Sigmoid colon (tissue), 7 donors: ENCODE data around the gene PLOD1. TPM values are rescaled to one million over a fixed set of nuclear protein-coding genes. Genes with fewer than 3 reads are reported as not detected.

Source experiments
- DNase-seq: peaks from one replicate; pipeline ENCODE4 v3.0.0-alpha.2; 2019
- H3K27ac ChIP-seq, 4 donors: fragments of 200-600 bp; sonication (generic); one replicate each; pipeline ENCODE4 v1.5.1; 2016 to 2019; ENCODE audit warnings: mild to moderate bottlenecking in 1 of 4
- H3K27me3 ChIP-seq, 3 donors: fragments of 200-600 bp; sonication (generic); one replicate each; pipeline ENCODE4 v1.5.1; 2019; ENCODE audit warnings: mild to moderate bottlenecking in 1 of 3
- H3K36me3 ChIP-seq, 4 donors: fragments of 200-600 bp; sonication (generic); one replicate each; pipeline ENCODE4 v1.5.1; 2016 to 2019
- H3K4me1 ChIP-seq, 4 donors: fragments of 200-600 bp; sonication (generic); one replicate each; pipeline ENCODE4 v1.5.1; 2017 to 2019
- H3K4me3 ChIP-seq, 4 donors: fragments of 200-600 bp; sonication (generic); one replicate each; pipeline ENCODE4 v1.5.1; 2017 to 2019; ENCODE audit warnings: mild to moderate bottlenecking in 2 of 4, moderate library complexity in 1 of 4
- H3K9me3 ChIP-seq, 4 donors: fragments of 200-600 bp in 3 of 4; sonication (generic) in 3 of 4; one replicate each; pipeline versions ENCODE4 v1.5.1 to v1.6.1; 2013 to 2019
- EP300 ChIP-seq, 4 donors: sonication (generic); formaldehyde crosslinking; IDR thresholded peaks; one replicate each; pipeline ENCODE4 v1.6.1; 2017; ENCODE audit warnings: antibody characterized with exemption in 4 of 4
- POLR2A ChIP-seq, 2 donors: fragments of 450-650 bp; IDR thresholded peaks; one replicate each; pipeline ENCODE4 v1.6.1; 2016; ENCODE audit warnings: antibody characterized with exemption in 2 of 2, mild to moderate bottlenecking in 2 of 2, moderate library complexity in 2 of 2
- POLR2AphosphoS5 ChIP-seq, 4 donors: sonication (generic); formaldehyde crosslinking; IDR thresholded peaks; one replicate each; pipeline ENCODE4 v1.6.1; 2017; ENCODE audit warnings: antibody characterized with exemption in 4 of 4
- WGBS, 2 donors: extraction: QIAGEN DNeasy Blood & Tissue Kit; methylation state at CpG; one replicate each; pipeline ENCODE4 v1.1.7; 2013; 5-methylcytosine and 5-hydroxymethylcytosine counted together
- intact Hi-C: fragments of 100-400 bp; cut with DNase I; formaldehyde crosslinking; loops from one replicate; pipeline ENCODE4 v1.15.1; 2023
- polyA plus RNA-seq, 3 donors: library from polyadenylated mRNA; stranded (reverse); fragments of 200-250 nt; gene quantifications; one replicate each; pipeline ENCODE4 v1.2.3, GENCODE V29; 2013
- small RNA-seq, 3 donors: library from RNA; depleted of rRNA; stranded (forward); fragments of <200 nt; gene quantifications; one replicate each; pipeline ENCODE3, GENCODE V24; 2016
- total RNA-seq, 4 donors: library from RNA; depleted of rRNA; stranded (reverse); fragments of >200 nt; gene quantifications; one replicate each; pipeline ENCODE4 v1.1.0, GENCODE V29; 2016
- TF ChIP-seq, protein P1 (sequence below), 4 experiments: fragments of 450-650 bp in 3 of 4; fragments of 200-600 bp in 1 of 4; IDR thresholded peaks; one replicate each; pipeline ENCODE4 v1.5.1; 2016 to 2019; ENCODE audit warnings: antibody characterized with exemption in 4 of 4, mild to moderate bottlenecking in 3 of 4, moderate library complexity in 2 of 4
- donor health status: healthy with polysubstance abuse.
- donor health status: Bipolar disorder and iron deficiency.
- donor health status: healthy.

The PLOD1 gene
- total and polyA plus RNA-seq, 7 donors, result 5.4 to 76.2 (median 41.1) TPM

DNA sequence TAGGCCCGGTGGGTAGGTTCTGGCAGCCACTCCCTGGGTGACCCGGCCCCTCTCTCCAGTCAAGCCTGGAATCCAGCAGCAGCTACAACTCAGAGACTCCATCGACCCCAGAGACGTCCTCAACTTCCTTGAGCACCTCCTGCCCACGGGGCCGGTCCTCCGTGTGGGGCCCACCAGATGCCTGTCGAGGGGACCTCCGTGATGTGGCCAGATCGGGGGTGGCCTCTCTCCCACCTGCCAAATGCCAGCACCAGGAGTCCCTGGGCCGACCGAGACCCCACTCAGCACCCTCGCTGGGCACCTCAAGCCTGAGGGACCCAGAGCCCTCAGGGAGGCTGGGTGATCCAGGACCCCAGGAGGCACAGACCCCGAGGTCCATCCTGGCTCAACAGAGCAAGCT is 87.5 kb downstream of the PLOD1 start:
- H3K9me3 ChIP-seq, result no peaks in the 10 kb centered on the region
- no peak overlapping the region for H3K4me3 ChIP-seq
- WGBS, 2 donors, result 95% methylated on average over 14 of the region's 14 CpGs
- no peak for DNase-seq
- no peak overlapping the region for H3K27ac ChIP-seq
- peaks cover 0 to 48% (median 16%) of the 10 kb centered on the region in 4 donors for H3K36me3 ChIP-seq
- H3K27me3 ChIP-seq, result no peaks in the 10 kb centered on the region
- H3K4me1 ChIP-seq, result peaks cover 0 to 12% (median 11%) of the 10 kb centered on the region in 4 donors
- intact Hi-C loops, result no loop called here
- TF ChIP-seq POLR2A (IDR thresholded peaks at IDR 0.05) (no peak), EP300 (IDR thresholded peaks at IDR 0.05) (no peak), POLR2AphosphoS5 (IDR thresholded peaks at IDR 0.05) (no peak)
- TF ChIP-seq, protein P1, sequence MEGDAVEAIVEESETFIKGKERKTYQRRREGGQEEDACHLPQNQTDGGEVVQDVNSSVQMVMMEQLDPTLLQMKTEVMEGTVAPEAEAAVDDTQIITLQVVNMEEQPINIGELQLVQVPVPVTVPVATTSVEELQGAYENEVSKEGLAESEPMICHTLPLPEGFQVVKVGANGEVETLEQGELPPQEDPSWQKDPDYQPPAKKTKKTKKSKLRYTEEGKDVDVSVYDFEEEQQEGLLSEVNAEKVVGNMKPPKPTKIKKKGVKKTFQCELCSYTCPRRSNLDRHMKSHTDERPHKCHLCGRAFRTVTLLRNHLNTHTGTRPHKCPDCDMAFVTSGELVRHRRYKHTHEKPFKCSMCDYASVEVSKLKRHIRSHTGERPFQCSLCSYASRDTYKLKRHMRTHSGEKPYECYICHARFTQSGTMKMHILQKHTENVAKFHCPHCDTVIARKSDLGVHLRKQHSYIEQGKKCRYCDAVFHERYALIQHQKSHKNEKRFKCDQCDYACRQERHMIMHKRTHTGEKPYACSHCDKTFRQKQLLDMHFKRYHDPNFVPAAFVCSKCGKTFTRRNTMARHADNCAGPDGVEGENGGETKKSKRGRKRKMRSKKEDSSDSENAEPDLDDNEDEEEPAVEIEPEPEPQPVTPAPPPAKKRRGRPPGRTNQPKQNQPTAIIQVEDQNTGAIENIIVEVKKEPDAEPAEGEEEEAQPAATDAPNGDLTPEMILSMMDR (IDR thresholded peaks at IDR 0.05), result no peak

Small RNA genes within 50 kb of the gene (small RNA-seq; reads per million reads assigned to genes)
- gene AL096840.1 (0 reads per million in 3 donors), gene RF00019 (0 reads per million in 3 donors), gene RNU5E-4P (0.54 to 6.9 (median 1.3) reads per million in 3 donors)

Other genes starting within 250 kb of the PLOD1 start
- under 1 TPM in 2 of 4 donors, not detected in 2; 0.28 to 0.36 TPM for gene DRAXIN, start 243.0 kb upstream of the PLOD1 start, total RNA-seq
- gene DRAXIN, start 243.0 kb upstream of the PLOD1 start, polyA plus RNA-seq, result under 1 TPM in 1 of 3 donors, not detected in 2; 0.13 TPM
- 10 to 100 TPM; 22.8 to 58.3 (median 33.6) TPM for gene AGTRAP, start 198.6 kb upstream of the PLOD1 start, total RNA-seq
- 10 to 100 TPM in 2 of 3 donors, 1 to 10 TPM in 1; 6.7 to 57.3 (median 12.0) TPM for gene AGTRAP, start 198.6 kb upstream of the PLOD1 start, polyA plus RNA-seq
- 1 to 10 TPM in 2 of 4 donors, under 1 TPM in 1, not detected in 1; 0.66 to 1.8 (median 1.1) TPM for gene C1orf167, start 172.5 kb upstream of the PLOD1 start, total RNA-seq
- gene C1orf167, start 172.5 kb upstream of the PLOD1 start, polyA plus RNA-seq, result 1 to 10 TPM; 1.6 to 2.4 (median 2.2) TPM
- gene MTHFR, start 128.8 kb upstream of the PLOD1 start, total RNA-seq, result 10 to 100 TPM; 16.8 to 38.3 (median 27.9) TPM
- gene MTHFR, start 128.8 kb upstream of the PLOD1 start, polyA plus RNA-seq, result 10 to 100 TPM in 2 of 3 donors, 1 to 10 TPM in 1; 6.6 to 34.6 (median 13.6) TPM
- 10 to 100 TPM; 12.1 to 19.7 (median 16.1) TPM for gene CLCN6, start 128.5 kb upstream of the PLOD1 start, total RNA-seq
- gene CLCN6, start 128.5 kb upstream of the PLOD1 start, polyA plus RNA-seq, result 10 to 100 TPM in 1 of 3 donors, 1 to 10 TPM in 2; 3.0 to 17.6 (median 3.7) TPM
- gene NPPA, start 86.9 kb upstream of the PLOD1 start, total RNA-seq, result not detected
- 1 to 10 TPM in 1 of 3 donors, under 1 TPM in 1, not detected in 1; 0.92 to 8.6 TPM for gene NPPA, start 86.9 kb upstream of the PLOD1 start, polyA plus RNA-seq
- not detected for gene NPPB, start 75.8 kb upstream of the PLOD1 start, total RNA-seq
- gene NPPB, start 75.8 kb upstream of the PLOD1 start, polyA plus RNA-seq, result 1 to 10 TPM in 2 of 3 donors, not detected in 1; 2.0 to 8.4 TPM
- 10 to 100 TPM; 46.6 to 86.7 (median 66.6) TPM for gene KIAA2013, start 8.3 kb upstream of the PLOD1 start, total RNA-seq
- 10 to 100 TPM; 26.4 to 61.2 (median 28.9) TPM for gene KIAA2013, start 8.3 kb upstream of the PLOD1 start, polyA plus RNA-seq
- gene MFN2, start 45.7 kb downstream of the PLOD1 start, total RNA-seq, result 100 to 1,000 TPM in 2 of 4 donors, 10 to 100 TPM in 2; 83.9 to 121 (median 96.9) TPM
- gene MFN2, start 45.7 kb downstream of the PLOD1 start, polyA plus RNA-seq, result 10 to 100 TPM; 33.0 to 61.5 (median 58.0) TPM
- gene MIIP, start 84.8 kb downstream of the PLOD1 start, total RNA-seq, result 10 to 100 TPM; 23.7 to 31.2 (median 27.4) TPM
- gene MIIP, start 84.8 kb downstream of the PLOD1 start, polyA plus RNA-seq, result 10 to 100 TPM; 12.7 to 32.6 (median 18.0) TPM
- 1 to 10 TPM in 1 of 4 donors, under 1 TPM in 3; 0.68 to 1.1 (median 0.77) TPM for gene TNFRSF8, start 128.6 kb downstream of the PLOD1 start, total RNA-seq
- 1 to 10 TPM in 1 of 3 donors, under 1 TPM in 1, not detected in 1; 0.92 to 1.8 TPM for gene TNFRSF8, start 128.6 kb downstream of the PLOD1 start, polyA plus RNA-seq
- gene TNFRSF1B, start 232.3 kb downstream of the PLOD1 start, total RNA-seq, result 10 to 100 TPM; 15.5 to 19.7 (median 18.9) TPM
- gene TNFRSF1B, start 232.3 kb downstream of the PLOD1 start, polyA plus RNA-seq, result 10 to 100 TPM in 2 of 3 donors, 1 to 10 TPM in 1; 4.2 to 37.2 (median 16.2) TPM